ENCODE data around the gene EBI3. TPM values are rescaled to one million over a fixed set of nuclear protein-coding genes. Genes with fewer than 3 reads are reported as not detected.
"Not testable (repeated sequence)": the region's sequence is repeated elsewhere in the genome, so short reads cannot be mapped to it uniquely, and the experiment has no call there.

EBI3 gene
- total RNA-seq, 3 donors from 2014 or later = 1.1 to 5.4 (median 3.6) TPM

DNA sequence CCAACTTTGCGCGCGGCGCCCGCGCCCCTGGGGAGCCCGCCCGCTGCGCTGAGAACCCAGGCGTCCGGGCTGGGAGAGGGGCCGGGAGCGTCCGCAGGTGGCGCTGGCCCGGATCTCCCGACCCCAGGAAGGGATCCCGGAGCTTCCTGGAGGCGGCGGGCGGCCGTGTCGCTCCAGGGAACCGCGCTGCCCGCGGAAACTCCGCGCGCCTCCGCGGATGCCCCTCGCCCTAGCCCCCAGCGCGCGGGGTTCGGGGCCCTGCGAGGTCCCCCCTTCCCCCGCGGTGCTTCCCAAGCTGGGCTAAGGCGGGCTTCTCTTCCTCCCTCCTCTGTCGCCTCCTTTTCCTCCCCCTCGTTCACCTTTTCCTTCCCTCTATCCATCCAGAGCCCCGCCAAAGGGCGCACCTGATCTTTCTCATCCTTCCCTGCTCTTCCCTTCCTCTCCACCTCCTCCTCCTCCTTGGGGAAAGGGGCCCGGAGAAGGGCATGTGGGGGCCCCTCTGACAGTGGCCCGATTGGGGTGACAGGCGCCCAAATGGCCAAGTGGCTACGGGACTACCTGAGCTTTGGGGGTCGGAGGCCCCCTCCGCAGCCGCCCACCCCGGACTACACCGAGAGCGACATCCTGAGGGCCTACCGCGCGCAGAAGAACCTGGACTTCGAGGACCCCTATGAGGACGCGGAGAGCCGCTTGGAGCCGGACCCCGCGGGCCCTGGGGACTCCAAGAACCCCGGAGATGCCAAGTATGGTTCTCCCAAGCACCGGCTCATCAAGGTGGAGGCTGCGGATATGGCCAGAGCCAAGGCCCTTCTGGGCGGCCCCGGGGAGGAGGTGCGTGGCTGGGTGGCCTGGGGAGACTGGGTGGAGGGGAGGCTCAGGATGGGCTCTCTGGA is 50.5 kb downstream of the EBI3 start:
- Histone ChIP-seq H3K4me3 (no peak overlapping the region), H3K9me3 (no peaks in the 10 kb centered on the region), H3K36me3 (ENCODE audit: low read depth) (no peaks in the 10 kb centered on the region), H3K4me1 (ENCODE audit: low read depth) (peaks cover 9% of the 10 kb centered on the region)
- no peak for DNase-seq
- intact Hi-C loops (cut with DNase I, micrococcal nuclease) = no loop called here
- peak; percentile 3 for ATAC-seq
- no peak for TF ChIP-seq CTCF (IDR thresholded peaks at IDR 0.05)

GRCh38 chr19:4284176-4284958 is 55.0 kb downstream of the EBI3 start:
- TF ChIP-seq CTCF (IDR thresholded peaks at IDR 0.05) = no peak
- intact Hi-C loops (cut with DNase I, micrococcal nuclease) = no loop called here
- Histone ChIP-seq H3K4me3 (peak overlapping the region; percentile 28), H3K4me1 (ENCODE audit: low read depth) (peaks cover 5% of the 10 kb centered on the region), H3K36me3 (ENCODE audit: low read depth) (no peaks in the 10 kb centered on the region), H3K9me3 (no peaks in the 10 kb centered on the region)
- ATAC-seq = peak; percentile 97
- DNase-seq = peak; percentile 89 to 93 (median 90)

- intact Hi-C loops (cut with DNase I, micrococcal nuclease) = no loop called here
- H3K4me3 ChIP-seq = peak overlapping the region; percentile 28
Measured at GRCh38 chr19:4284974-4285373, 55.7 kb downstream of the EBI3 start.

GRCh38 chr19:4286141-4286540 is 56.8 kb downstream of the EBI3 start:
- H3K4me1 ChIP-seq (ENCODE audit: low read depth); H3K36me3 ChIP-seq (ENCODE audit: low read depth); intact Hi-C loops (cut with DNase I, micrococcal nuclease); ATAC-seq; H3K4me3 ChIP-seq; DNase-seq; H3K9me3 ChIP-seq: not testable (repeated sequence)

More at GRCh38 chr19:4284974-4285373, 55.7 kb downstream of the EBI3 start:
- TF ChIP-seq CTCF (IDR thresholded peaks at IDR 0.05) = no peak
- no peaks in the 10 kb centered on the region for H3K36me3 ChIP-seq (ENCODE audit: low read depth)
- no peaks in the 10 kb centered on the region for H3K4me1 ChIP-seq (ENCODE audit: low read depth)
- H3K9me3 ChIP-seq = no peaks in the 10 kb centered on the region
- ATAC-seq (peak; percentile 31), DNase-seq (no peak)

Other genes starting within 250 kb of the EBI3 start
- 1,000 to 10,000 TPM; 1,826 to 2,582 (median 2,012) TPM for gene EEF2, start 244.1 kb upstream of the EBI3 start, total RNA-seq
- 10 to 100 TPM; 27.4 to 44.6 (median 29.5) TPM for gene PIAS4, start 221.8 kb upstream of the EBI3 start, total RNA-seq
- gene ZBTB7A, start 162.6 kb upstream of the EBI3 start, total RNA-seq = 100 to 1,000 TPM; 104 to 115 (median 112) TPM
- 100 to 1,000 TPM; 173 to 221 (median 192) TPM for gene MAP2K2, start 105.4 kb upstream of the EBI3 start, total RNA-seq
- 1 to 10 TPM; 2.4 to 5.1 (median 3.4) TPM for gene CREB3L3, start 75.9 kb upstream of the EBI3 start, total RNA-seq
- gene SIRT6, start 47.0 kb upstream of the EBI3 start, total RNA-seq = 100 to 1,000 TPM in 2 of 3 donors, 10 to 100 TPM in 1; 60.9 to 138 (median 118) TPM
- gene ANKRD24, start 46.8 kb upstream of the EBI3 start, total RNA-seq = 1 to 10 TPM in 2 of 3 donors, under 1 TPM in 1; 0.95 to 2.7 (median 1.3) TPM
- gene YJU2, start 17.6 kb downstream of the EBI3 start, total RNA-seq = 10 to 100 TPM; 16.7 to 22.2 (median 20.0) TPM
- 10 to 100 TPM in 2 of 3 donors, 1 to 10 TPM in 1; 4.6 to 27.8 (median 21.0) TPM for gene SHD, start 49.7 kb downstream of the EBI3 start, total RNA-seq
- gene TMIGD2, start 72.9 kb downstream of the EBI3 start, total RNA-seq = 1 to 10 TPM in 2 of 3 donors, under 1 TPM in 1; 0.46 to 1.3 (median 1.2) TPM
- 1 to 10 TPM in 1 of 3 donors, under 1 TPM in 2; 0.64 to 2.0 (median 0.84) TPM for gene FSD1, start 75.1 kb downstream of the EBI3 start, total RNA-seq
- 100 to 1,000 TPM in 2 of 3 donors, 10 to 100 TPM in 1; 91.4 to 330 (median 183) TPM for gene STAP2, start 109.3 kb downstream of the EBI3 start, total RNA-seq
- gene MPND, start 114.0 kb downstream of the EBI3 start, total RNA-seq = 10 to 100 TPM; 43.8 to 82.8 (median 49.0) TPM
- 10 to 100 TPM; 31.7 to 54.9 (median 47.5) TPM for gene SH3GL1, start 171.0 kb downstream of the EBI3 start, total RNA-seq
- 10 to 100 TPM; 17.3 to 24.9 (median 18.1) TPM for gene CHAF1A, start 173.1 kb downstream of the EBI3 start, total RNA-seq
- gene UBXN6, start 228.3 kb downstream of the EBI3 start, total RNA-seq = 100 to 1,000 TPM in 1 of 3 donors, 10 to 100 TPM in 2; 79.1 to 104 (median 96.3) TPM
- gene HDGFL2, start 242.8 kb downstream of the EBI3 start, total RNA-seq = 10 to 100 TPM; 35.6 to 49.2 (median 39.0) TPM

Data from mucosa of descending colon (tissue), 3 donors.